ENCODE measurements around the gene GLDC. TPM values are rescaled to one million over a fixed set of nuclear protein-coding genes. Genes with fewer than 3 reads are reported as not detected.
A peak's percentile ranks its signal among the peaks of the same experiment; 100 is the strongest.
"Not testable (repeated sequence)": the region's sequence is repeated elsewhere in the genome, so short reads cannot be mapped to it uniquely, and the experiment has no call there.

GLDC gene
- total RNA-seq, 1 experiment from 2014 or later = 1.5 TPM

DNA sequence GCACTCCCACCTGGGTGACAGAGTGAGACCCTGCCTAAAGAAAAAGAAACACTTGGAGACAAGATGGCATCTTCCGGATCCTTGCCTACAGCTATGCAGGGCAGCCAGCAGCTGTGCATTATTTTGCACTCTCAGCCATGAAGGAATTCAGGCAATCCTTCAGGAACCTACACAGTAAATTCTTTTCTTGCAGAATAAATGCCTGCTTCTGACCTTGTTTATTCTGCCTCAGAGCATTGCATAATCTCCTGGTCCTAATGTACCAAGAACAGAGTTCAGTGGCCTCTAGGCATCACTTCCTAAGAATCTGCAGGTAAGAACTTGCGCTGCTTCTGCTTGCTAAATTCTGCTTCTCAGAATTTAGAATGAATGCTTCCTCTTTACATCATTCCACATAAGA lies 16.8 kb downstream of the GLDC start:
- CTCF ChIA-PET = no interaction called here
- intact Hi-C loops (cut with micrococcal nuclease; ENCODE audit: unreplicated experiment) = no loop called here
- Histone ChIP-seq H3K79me2 (ENCODE audit: low read depth) (no peaks in the 10 kb centered on the region), H3K9me3 (ENCODE audit: insufficient read depth, low read depth) (no peaks in the 10 kb centered on the region), H3K36me3 (ENCODE audit: low read depth) (no peaks in the 10 kb centered on the region), H3F3A (ENCODE audit: insufficient read depth, low read depth) (peaks cover 4% of the 10 kb centered on the region; the same call in 1 of the 2 replicates), H3K4me1 (replicated peaks; ENCODE audit: insufficient read depth) (peaks cover 15% of the 10 kb centered on the region), H3K27ac (no peak overlapping the region), H3K27me3 (ENCODE audit: insufficient read depth, low read depth) (no peaks in the 10 kb centered on the region), H3K9me2 (ENCODE audit: insufficient read depth) (no peaks in the 10 kb centered on the region), H4K20me1 (ENCODE audit: insufficient read depth) (no peaks in the 10 kb centered on the region), H3K4me2 (peak overlapping the region; percentile 23; the same call in 1 of the 2 replicates), H2AFZ (no peak overlapping the region), H3K4me3 (no peak overlapping the region)
- POLR2A ChIA-PET (ENCODE audit: unreplicated experiment) = no interaction called here
- peak in 1 of 2 experiments; percentile 79 for DNase-seq
- no TSS peak for BruUV-seq (replicated peaks)
- no peak for TF ChIP-seq EZH2 (IDR thresholded peaks at IDR 0.05; ENCODE audit: low read depth)
- TF ChIP-seq, protein P1, sequence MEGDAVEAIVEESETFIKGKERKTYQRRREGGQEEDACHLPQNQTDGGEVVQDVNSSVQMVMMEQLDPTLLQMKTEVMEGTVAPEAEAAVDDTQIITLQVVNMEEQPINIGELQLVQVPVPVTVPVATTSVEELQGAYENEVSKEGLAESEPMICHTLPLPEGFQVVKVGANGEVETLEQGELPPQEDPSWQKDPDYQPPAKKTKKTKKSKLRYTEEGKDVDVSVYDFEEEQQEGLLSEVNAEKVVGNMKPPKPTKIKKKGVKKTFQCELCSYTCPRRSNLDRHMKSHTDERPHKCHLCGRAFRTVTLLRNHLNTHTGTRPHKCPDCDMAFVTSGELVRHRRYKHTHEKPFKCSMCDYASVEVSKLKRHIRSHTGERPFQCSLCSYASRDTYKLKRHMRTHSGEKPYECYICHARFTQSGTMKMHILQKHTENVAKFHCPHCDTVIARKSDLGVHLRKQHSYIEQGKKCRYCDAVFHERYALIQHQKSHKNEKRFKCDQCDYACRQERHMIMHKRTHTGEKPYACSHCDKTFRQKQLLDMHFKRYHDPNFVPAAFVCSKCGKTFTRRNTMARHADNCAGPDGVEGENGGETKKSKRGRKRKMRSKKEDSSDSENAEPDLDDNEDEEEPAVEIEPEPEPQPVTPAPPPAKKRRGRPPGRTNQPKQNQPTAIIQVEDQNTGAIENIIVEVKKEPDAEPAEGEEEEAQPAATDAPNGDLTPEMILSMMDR (conservative IDR thresholded peaks at IDR 0.05) = no peak

DNA sequence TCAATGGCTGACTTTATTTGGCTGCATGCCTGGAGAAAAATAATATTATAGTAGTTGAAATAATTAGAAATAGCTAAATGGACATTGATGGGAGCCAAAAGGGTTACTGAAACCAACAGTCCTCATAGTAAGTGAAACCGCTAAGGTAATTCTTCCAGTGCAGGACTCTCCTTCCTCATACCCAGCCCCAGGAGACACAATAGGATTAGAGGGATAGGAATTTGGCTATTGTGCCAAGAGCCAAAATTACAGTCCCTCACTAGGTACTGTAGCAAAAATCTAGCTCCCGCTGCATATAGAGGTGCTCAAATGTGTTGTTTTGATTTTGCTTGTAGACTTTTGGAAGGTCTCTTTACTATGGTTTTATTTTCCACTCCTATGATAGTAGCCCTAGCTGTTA lies 20.2 kb downstream of the GLDC start:
- Histone ChIP-seq H3F3A (ENCODE audit: insufficient read depth, low read depth) (peaks cover 4% of the 10 kb centered on the region; the same call in 1 of the 2 replicates), H3K27ac (no peak overlapping the region), H2AFZ (no peak overlapping the region), H3K9me3 (ENCODE audit: insufficient read depth, low read depth) (no peaks in the 10 kb centered on the region), H3K79me2 (ENCODE audit: low read depth) (no peaks in the 10 kb centered on the region), H3K4me1 (replicated peaks; ENCODE audit: insufficient read depth) (peaks cover 15% of the 10 kb centered on the region), H3K4me3 (no peak overlapping the region), H3K4me2 (no peak overlapping the region), H4K20me1 (ENCODE audit: insufficient read depth) (no peaks in the 10 kb centered on the region), H3K36me3 (ENCODE audit: low read depth) (no peaks in the 10 kb centered on the region), H3K27me3 (ENCODE audit: insufficient read depth, low read depth) (no peaks in the 10 kb centered on the region), H3K9me2 (ENCODE audit: insufficient read depth) (no peaks in the 10 kb centered on the region)
- intact Hi-C loops (cut with micrococcal nuclease; ENCODE audit: unreplicated experiment) = no loop called here
- TF ChIP-seq EZH2 (IDR thresholded peaks at IDR 0.05; ENCODE audit: low read depth) = no peak
- TF ChIP-seq, protein P1 (conservative IDR thresholded peaks at IDR 0.05) = no peak
- BruUV-seq (replicated peaks) = no TSS peak
- POLR2A ChIA-PET (ENCODE audit: unreplicated experiment) = no interaction called here
- DNase-seq = no peak
- CTCF ChIA-PET = no interaction called here

DNA sequence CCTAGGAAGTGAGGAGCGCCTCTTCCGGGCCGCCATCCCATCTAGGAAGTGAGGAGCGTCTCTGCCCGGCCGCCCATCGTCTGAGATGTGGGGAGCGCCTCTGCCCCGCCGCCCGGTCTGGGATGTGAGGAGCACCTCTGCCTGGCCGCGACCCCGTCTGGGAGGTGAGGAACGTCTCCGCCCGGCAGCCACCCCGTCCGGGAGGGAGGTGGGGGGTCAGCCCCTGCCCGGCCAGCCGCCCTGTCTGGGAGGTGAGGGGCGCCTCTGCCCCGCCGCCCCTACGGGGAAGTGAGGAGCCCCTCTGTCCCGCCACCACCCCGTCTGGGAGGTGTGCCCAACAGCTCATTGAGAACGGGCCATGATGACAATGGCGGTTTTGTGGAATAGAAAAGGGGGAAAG lies 22.7 kb downstream of the GLDC start:
- H3K9me3 ChIP-seq (ENCODE audit: insufficient read depth, low read depth); H3F3A ChIP-seq (ENCODE audit: insufficient read depth, low read depth); H3K4me2 ChIP-seq; H3K36me3 ChIP-seq (ENCODE audit: low read depth); H3K4me3 ChIP-seq; intact Hi-C loops (cut with micrococcal nuclease; ENCODE audit: unreplicated experiment); H3K4me1 ChIP-seq (replicated peaks; ENCODE audit: insufficient read depth); DNase-seq; H3K27ac ChIP-seq; H4K20me1 ChIP-seq (ENCODE audit: insufficient read depth); POLR2A ChIA-PET (ENCODE audit: unreplicated experiment); H2AFZ ChIP-seq; CTCF ChIA-PET; H3K79me2 ChIP-seq (ENCODE audit: low read depth); BruUV-seq (replicated peaks); H3K9me2 ChIP-seq (ENCODE audit: insufficient read depth); H3K27me3 ChIP-seq (ENCODE audit: insufficient read depth, low read depth): not testable (repeated sequence)

DNA sequence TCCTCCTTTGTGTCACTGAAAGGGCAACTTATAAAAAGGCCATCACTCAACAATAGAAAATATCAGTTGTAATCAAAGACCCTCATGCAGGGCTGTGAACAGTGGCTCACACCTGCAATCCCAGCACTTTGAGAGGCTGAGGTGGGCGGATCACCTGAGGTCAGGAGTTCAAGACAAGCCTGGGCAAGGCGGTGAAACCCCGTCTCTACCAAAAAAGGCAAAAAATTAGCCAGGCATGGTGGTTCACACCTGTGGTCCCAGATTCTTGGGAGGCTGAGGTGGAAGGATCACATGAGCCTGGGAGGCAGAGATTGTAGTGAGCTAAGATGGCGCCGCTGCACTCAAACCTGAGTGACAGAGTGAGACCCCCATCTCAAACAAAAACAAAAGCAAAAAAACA lies 24.7 kb downstream of the GLDC start:
- Histone ChIP-seq H4K20me1 (ENCODE audit: insufficient read depth) (no peaks in the 10 kb centered on the region), H3K27ac (no peak overlapping the region), H3K36me3 (ENCODE audit: low read depth) (no peaks in the 10 kb centered on the region), H3K4me2 (no peak overlapping the region), H3K4me1 (replicated peaks; ENCODE audit: insufficient read depth) (no peaks in the 10 kb centered on the region), H3K79me2 (ENCODE audit: low read depth) (no peaks in the 10 kb centered on the region), H2AFZ (no peak overlapping the region), H3K4me3 (no peak overlapping the region), H3K9me3 (ENCODE audit: insufficient read depth, low read depth) (no peaks in the 10 kb centered on the region), H3F3A (ENCODE audit: insufficient read depth, low read depth) (no peaks in the 10 kb centered on the region), H3K9me2 (ENCODE audit: insufficient read depth) (no peaks in the 10 kb centered on the region), H3K27me3 (ENCODE audit: insufficient read depth, low read depth) (no peaks in the 10 kb centered on the region)
- ChIA-PET CTCF (no interaction called here), POLR2A (ENCODE audit: unreplicated experiment) (no interaction called here)
- intact Hi-C loops (cut with micrococcal nuclease; ENCODE audit: unreplicated experiment) = no loop called here
- TF ChIP-seq, protein P1 (conservative IDR thresholded peaks at IDR 0.05) = no peak
- TF ChIP-seq EZH2 (IDR thresholded peaks at IDR 0.05; ENCODE audit: low read depth) = no peak
- BruUV-seq (replicated peaks) = no TSS peak
- no peak for DNase-seq
